SK-N-MC (cell line): ENCODE data around the gene ERVK3-1.
A peak's percentile ranks its signal among the peaks of the same experiment; 100 is the strongest.

Source experiments
- DNase-seq: peaks from one replicate; pipeline ENCODE4 v3.0.0-alpha.2; 2011; ENCODE audit warnings: low read depth, low spot score
- H3K27ac ChIP-seq: fragments of 200-600 bp; sonication (generic); 2 replicates; pipeline ENCODE4 v1.5.1; 2016; ENCODE audit warnings: mixed run types
- H3K36me3 ChIP-seq: fragments of 200-600 bp; sonication (generic); 2 replicates; pipeline ENCODE4 v1.6.1; 2017; ENCODE audit warnings: antibody characterized with exemption, low read length, mixed read lengths; ENCODE audit not compliant: insufficient read depth
- H3K4me3 ChIP-seq: fragments of 200-600 bp; sonication (generic); 2 replicates; pipeline ENCODE4 v1.5.1; 2016
- H3K9ac ChIP-seq: fragments of 200-600 bp; sonication (generic); 2 replicates; pipeline ENCODE4 v1.8.0; 2017; ENCODE audit warnings: mixed run types, mixed read lengths; ENCODE audit not compliant: insufficient read length
- H3K9me3 ChIP-seq: fragments of 200-600 bp; sonication (generic); 2 replicates; pipeline ENCODE4 v1.6.1; 2017; ENCODE audit warnings: low read depth, mild to moderate bottlenecking, antibody characterized with exemption, low read length, moderate library complexity, mixed read lengths
- EZH2 ChIP-seq: fragments of 200-600 bp; sonication (generic); IDR thresholded peaks from one replicate; pipeline ENCODE4 v1.6.1; 2017; ENCODE audit warnings: antibody characterized with exemption
- FOXP2 ChIP-seq: optimal IDR thresholded peaks from 2 replicates; pipeline ENCODE3; 2011; ENCODE audit warnings: mild to moderate bottlenecking, moderate library complexity; ENCODE audit not compliant: insufficient read depth; ENCODE audit errors: extremely low read length, control extremely low read depth
- POLR2AphosphoS5 ChIP-seq: IDR thresholded peaks from 2 replicates; pipeline ENCODE4 v1.6.1; 2012; ENCODE audit warnings: mild to moderate bottlenecking, low read depth, low read length, borderline replicate concordance

ERVK3-1 gene

GRCh38 chr19:58315580-58315979, 10.4 kb downstream of the ERVK3-1 start:
- no peak overlapping the region for H3K9ac ChIP-seq
- no peak overlapping the region for H3K27ac ChIP-seq
- no peak for DNase-seq
- H3K36me3 ChIP-seq: peaks cover 38% of the 10 kb centered on the region
- TF ChIP-seq POLR2AphosphoS5: no peak
- TF ChIP-seq EZH2: no peak
- no peak for TF ChIP-seq FOXP2
- no peaks in the 10 kb centered on the region for H3K9me3 ChIP-seq
- no peak overlapping the region for H3K4me3 ChIP-seq

GRCh38 chr19:58317476-58318072, 12.4 kb downstream of the ERVK3-1 start:
- TF ChIP-seq POLR2AphosphoS5: no peak
- TF ChIP-seq FOXP2: no peak
- TF ChIP-seq EZH2: no peak
- no peaks in the 10 kb centered on the region for H3K9me3 ChIP-seq
- H3K27ac ChIP-seq: no peak overlapping the region
- H3K36me3 ChIP-seq: peaks cover 23% of the 10 kb centered on the region
- H3K4me3 ChIP-seq: no peak overlapping the region
- no peak overlapping the region for H3K9ac ChIP-seq
- peak; percentile 34 for DNase-seq

GRCh38 chr19:58318297-58318696, 13.1 kb downstream of the ERVK3-1 start:
- H3K9ac ChIP-seq: no peak overlapping the region
- H3K9me3 ChIP-seq: no peaks in the 10 kb centered on the region
- H3K27ac ChIP-seq: no peak overlapping the region
- TF ChIP-seq FOXP2: no peak
- no peak for TF ChIP-seq EZH2
- no peak for TF ChIP-seq POLR2AphosphoS5
- peaks cover 17% of the 10 kb centered on the region for H3K36me3 ChIP-seq
- H3K4me3 ChIP-seq: no peak overlapping the region
- no peak for DNase-seq

- Histone ChIP-seq H3K4me3 (no peak overlapping the region), H3K9me3 (no peaks in the 10 kb centered on the region), H3K27ac (no peak overlapping the region), H3K9ac (no peak overlapping the region), H3K36me3 (peaks cover 10% of the 10 kb centered on the region)
- TF ChIP-seq EZH2: no peak
- no peak for TF ChIP-seq FOXP2
- TF ChIP-seq POLR2AphosphoS5: no peak
- no peak for DNase-seq
Measured at GRCh38 chr19:58319241-58319640, 14.1 kb downstream of the ERVK3-1 start.

- peak overlapping the region; percentile 99 for H3K4me3 ChIP-seq
- H3K27ac ChIP-seq: no peak overlapping the region
- H3K9me3 ChIP-seq: no peaks in the 10 kb centered on the region
- DNase-seq: no peak
- peak overlapping the region; percentile 85 for H3K9ac ChIP-seq
- no peak for TF ChIP-seq EZH2
- TF ChIP-seq FOXP2: no peak
- TF ChIP-seq POLR2AphosphoS5: no peak
- no peaks in the 10 kb centered on the region for H3K36me3 ChIP-seq
Measured at GRCh38 chr19:58325311-58326022, 20.3 kb downstream of the ERVK3-1 start.

GRCh38 chr19:58326501-58326913, 21.3 kb downstream of the ERVK3-1 start:
- H3K9ac ChIP-seq: peak overlapping the region; percentile 85
- TF ChIP-seq POLR2AphosphoS5 (0 out of 2 replicates have a peak, but pooled peaks have one; percentile 80), FOXP2 (no peak)
- no peak overlapping the region for H3K27ac ChIP-seq
- no peaks in the 10 kb centered on the region for H3K36me3 ChIP-seq
- no peaks in the 10 kb centered on the region for H3K9me3 ChIP-seq
- peak overlapping the region; percentile 99 for H3K4me3 ChIP-seq
- peak; percentile 20 for DNase-seq

GRCh38 chr19:58326914-58327726, 21.9 kb downstream of the ERVK3-1 start, which contains the start of gene ZSCAN22:
ZSCAN22 (plus strand) TSS chr19:58326994; CDS start chr19:58334803, 7,809 bp downstream.
- DNase-seq: no peak
- Histone ChIP-seq H3K9ac (peak within 1 kb of the TSS; percentile 85), H3K9me3 (no peaks in the 10 kb centered on the region), H3K36me3 (no peaks in the 10 kb centered on the region), H3K27ac (no peak within 1 kb of the TSS), H3K4me3 (peak within 1 kb of the TSS; percentile 99)
- TF ChIP-seq POLR2AphosphoS5 (peak; percentile 10; the same call in 1 of the 2 replicates), FOXP2 (no peak)

GRCh38 chr19:58328999-58329398, 23.8 kb downstream of the ERVK3-1 start:
- Histone ChIP-seq H3K4me3 (no peak overlapping the region), H3K27ac (no peak overlapping the region), H3K9me3 (no peaks in the 10 kb centered on the region), H3K36me3 (no peaks in the 10 kb centered on the region), H3K9ac (no peak overlapping the region)
- TF ChIP-seq EZH2: no peak
- no peak for TF ChIP-seq POLR2AphosphoS5
- no peak for TF ChIP-seq FOXP2
- DNase-seq: no peak
